SK-N-SH (cell line): ENCODE measurements around the gene RAB27B. TPM values are rescaled to one million over a fixed set of nuclear protein-coding genes. Genes with fewer than 3 reads are reported as not detected.

ENCODE experiments used
- CTCF ChIA-PET: fragments of 300-600, 350-600 bp; formaldehyde crosslinking; extraction: SDS; loops from one replicate; lab custom pipeline; 2021; lab: Yijun Ruan, JAX
- POLR2A ChIA-PET: fragments of 350-600 bp; sonication (Branson Sonifier 250); formaldehyde crosslinking; extraction: SDS; loops from one replicate; lab custom pipeline; 2020; ENCODE audit warnings: antibody characterized with exemption, inconsistent platforms; lab: Yijun Ruan, JAX
- DNase-seq: peaks from one replicate; pipeline ENCODE4 v3.0.0; 2012
- H2AFZ ChIP-seq: fragments of 200-600 bp; sonication (generic); 2 replicates; pipeline ENCODE4 v1.8.1; 2016; ENCODE audit warnings: antibody characterized with exemption, mild to moderate bottlenecking, low read depth
- H3F3A ChIP-seq: fragments of 200-600 bp; sonication (generic); replicated peaks from 2 replicates; pipeline ENCODE3; 2016; ENCODE audit warnings: antibody characterized with exemption, mild to moderate bottlenecking; ENCODE audit not compliant: insufficient read depth
- H3K27ac ChIP-seq, 2 experiments: fragments of 200-500 bp in 1 of 2; fragments of 200-600 bp in 1 of 2; sonication (Bioruptor generic) in 1 of 2; sonication (generic), shearing (Covaris generic) in 1 of 2; 2 replicates each; pipeline versions ENCODE4 v1.5.1 to v1.6.1; 2014 to 2016; ENCODE audit warnings: low read depth in 2 of 2, inconsistent platforms in 1 of 2, low read length in 1 of 2, mild to moderate bottlenecking in 1 of 2, mixed read lengths in 1 of 2
- H3K27me3 ChIP-seq: fragments of 200-600 bp; sonication (generic), shearing (Covaris generic); 2 replicates; pipeline ENCODE4 v1.6.1; 2016; ENCODE audit warnings: mixed run types; ENCODE audit not compliant: insufficient read depth
- H3K36me3 ChIP-seq, 2 experiments: fragments of 200-500 bp in 1 of 2; fragments of 200-600 bp in 1 of 2; sonication (Bioruptor generic) in 1 of 2; sonication (generic) in 1 of 2; replicated peaks in 1 of 2; 2 replicates each; pipeline versions ENCODE3 to v1.5.1; 2014 to 2016; ENCODE audit warnings: low read length in 1 of 2, mild to moderate bottlenecking in 1 of 2; ENCODE audit not compliant: insufficient read depth in 2 of 2, control insufficient read depth in 1 of 2
- H3K4me1 ChIP-seq, 2 experiments: fragments of 200-500 bp in 1 of 2; fragments of 200-600 bp in 1 of 2; sonication (Bioruptor generic) in 1 of 2; sonication (generic), shearing (Covaris generic) in 1 of 2; 2 replicates each; pipeline versions ENCODE4 v1.5.1 to v1.6.1; 2014 to 2016; ENCODE audit warnings: low read depth in 1 of 2, low read length in 1 of 2, mixed run types in 1 of 2; ENCODE audit not compliant: insufficient read depth in 2 of 2, control insufficient read depth in 1 of 2
- H3K4me2 ChIP-seq: fragments of 200-600 bp; sonication (generic), shearing (Covaris generic); 2 replicates; pipeline ENCODE4 v1.6.1; 2017; ENCODE audit warnings: mixed run types
- H3K4me3 ChIP-seq, 2 experiments: fragments of 200-500 bp in 1 of 2; fragments of 200-600 bp in 1 of 2; sonication (Bioruptor generic) in 1 of 2; sonication (generic), shearing (Covaris generic) in 1 of 2; 2 replicates each; pipeline versions ENCODE4 v1.5.1 to v1.8.1; 2014 to 2016; ENCODE audit warnings: low read depth in 2 of 2, inconsistent platforms in 1 of 2, low read length in 1 of 2, mild to moderate bottlenecking in 1 of 2, mixed read lengths in 1 of 2, moderate library complexity in 1 of 2
- H3K79me2 ChIP-seq: fragments of 200-600 bp; sonication (generic); 2 replicates; pipeline ENCODE4 v1.8.1; 2017; ENCODE audit warnings: mild to moderate bottlenecking; ENCODE audit not compliant: insufficient read depth
- H3K9ac ChIP-seq: fragments of 200-600 bp; sonication (generic); 2 replicates; pipeline ENCODE4 v1.6.1; 2017; ENCODE audit warnings: mixed run types
- H3K9me2 ChIP-seq: fragments of 200-600 bp; sonication (generic); 2 replicates; pipeline ENCODE4 v1.6.1; 2017; ENCODE audit warnings: mixed run types
- H3K9me3 ChIP-seq: fragments of 200-600 bp; sonication (generic); 2 replicates; pipeline ENCODE4 v1.6.1; 2017; ENCODE audit warnings: mixed run types, mild to moderate bottlenecking, moderate library complexity
- H4K20me1 ChIP-seq: fragments of 200-600 bp; sonication (generic); 2 replicates; pipeline ENCODE4 v1.6.1; 2017; ENCODE audit warnings: mild to moderate bottlenecking, mixed run types; ENCODE audit not compliant: insufficient read depth
- EZH2phosphoT487 ChIP-seq: fragments of 200-600 bp; sonication (generic); IDR thresholded peaks from 2 replicates; pipeline ENCODE4 v1.6.1; 2017; ENCODE audit warnings: low read depth, mixed run types, mild to moderate bottlenecking, antibody characterized with exemption, moderate library complexity, borderline replicate concordance
- FOXJ3 ChIP-seq: sonication (generic); formaldehyde crosslinking; IDR thresholded peaks from 2 replicates; pipeline ENCODE4 v1.5.1; 2020; ENCODE audit warnings: mild to moderate bottlenecking, missing genetic modification reagents
- FOXM1 ChIP-seq: IDR thresholded peaks from 2 replicates; pipeline ENCODE4 v1.4.0; 2012; ENCODE audit warnings: low read depth, mild to moderate bottlenecking
- POLR2AphosphoS5 ChIP-seq: IDR thresholded peaks from 2 replicates; pipeline ENCODE4 v1.6.1; 2012; ENCODE audit warnings: low read depth, low read length
- RAD21 ChIP-seq: IDR thresholded peaks from 2 replicates; pipeline ENCODE4 v1.6.1; 2012; ENCODE audit warnings: mild to moderate bottlenecking, low read length
- RFX5 ChIP-seq: IDR thresholded peaks from 2 replicates; pipeline ENCODE4 v1.6.1; 2012; ENCODE audit warnings: mild to moderate bottlenecking, improper control_type of control experiment, low read length
- RXRA ChIP-seq: IDR thresholded peaks from 2 replicates; pipeline ENCODE4 v1.4.0; 2012; ENCODE audit warnings: low read depth, mild to moderate bottlenecking, borderline replicate concordance
- SIN3A ChIP-seq: IDR thresholded peaks from 2 replicates; pipeline ENCODE4 v1.6.1; 2012; ENCODE audit warnings: low read depth, mild to moderate bottlenecking, low read length, moderate library complexity, borderline replicate concordance
- SMC3 ChIP-seq: IDR thresholded peaks from 2 replicates; pipeline ENCODE4 v1.6.1; 2012; ENCODE audit warnings: low read depth, low read length, improper control_type of control experiment
- TAF1 ChIP-seq: IDR thresholded peaks from 2 replicates; pipeline ENCODE4 v1.6.1; 2012; ENCODE audit warnings: low read depth, mild to moderate bottlenecking, low read length, moderate library complexity, borderline replicate concordance
- WGBS: methylation state at CpG from one replicate; pipeline ENCODE4 v1.1.6; 2017; ENCODE audit warnings: low lambda C conversion rate; 5-methylcytosine and 5-hydroxymethylcytosine counted together
- polyA plus RNA-seq, 3 experiments: library from polyadenylated mRNA; depleted of rRNA; stranded (reverse); fragments of >200 nt; gene quantifications; 2 replicates each; pipeline ENCODE4 v1.2.3, GENCODE V29; 2012
- TF ChIP-seq, protein P1 (sequence below): IDR thresholded peaks from 2 replicates; pipeline ENCODE4 v1.6.1; 2012; ENCODE audit warnings: mild to moderate bottlenecking, low read depth, low read length, moderate library complexity
- TF ChIP-seq, protein P2 (sequence below): IDR thresholded peaks from 2 replicates; pipeline ENCODE4; 2012
- TF ChIP-seq, protein P3 (sequence below): fragments of 150-350 bp; IDR thresholded peaks from 2 replicates; pipeline ENCODE4 v1.6.1; 2016; ENCODE audit warnings: mild to moderate bottlenecking, low read depth, low read length
- TF ChIP-seq, protein P4 (sequence below): fragments of 150-350 bp; IDR thresholded peaks from 2 replicates; pipeline ENCODE4 v1.6.1; 2017; ENCODE audit warnings: antibody characterized with exemption, low read length, low read depth, borderline replicate concordance

RAB27B gene
- polyA plus RNA-seq, 1 of the 3 experiments (the other 2 are of a cell fraction), result 0.56 TPM

DNA sequence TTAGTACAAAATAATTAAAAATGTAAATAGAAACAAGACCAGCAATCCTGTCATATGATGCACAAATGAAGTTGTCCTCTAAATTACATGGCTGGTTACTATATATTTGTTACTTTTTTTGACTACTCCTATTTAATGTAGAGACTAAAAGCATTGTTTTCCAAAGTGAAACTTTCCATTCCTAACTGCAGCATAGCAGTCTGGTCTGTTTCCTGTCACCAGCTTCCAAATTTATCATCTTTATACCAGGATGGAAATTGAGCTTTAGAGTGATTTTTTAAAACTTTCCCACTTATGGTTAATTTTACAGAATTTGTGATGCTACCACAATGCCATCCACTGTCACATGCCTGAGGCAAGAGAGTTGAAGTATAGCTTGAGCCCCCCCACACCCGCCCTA is 33.5 kb upstream of the RAB27B start (continued):
- TF ChIP-seq, protein P1, sequence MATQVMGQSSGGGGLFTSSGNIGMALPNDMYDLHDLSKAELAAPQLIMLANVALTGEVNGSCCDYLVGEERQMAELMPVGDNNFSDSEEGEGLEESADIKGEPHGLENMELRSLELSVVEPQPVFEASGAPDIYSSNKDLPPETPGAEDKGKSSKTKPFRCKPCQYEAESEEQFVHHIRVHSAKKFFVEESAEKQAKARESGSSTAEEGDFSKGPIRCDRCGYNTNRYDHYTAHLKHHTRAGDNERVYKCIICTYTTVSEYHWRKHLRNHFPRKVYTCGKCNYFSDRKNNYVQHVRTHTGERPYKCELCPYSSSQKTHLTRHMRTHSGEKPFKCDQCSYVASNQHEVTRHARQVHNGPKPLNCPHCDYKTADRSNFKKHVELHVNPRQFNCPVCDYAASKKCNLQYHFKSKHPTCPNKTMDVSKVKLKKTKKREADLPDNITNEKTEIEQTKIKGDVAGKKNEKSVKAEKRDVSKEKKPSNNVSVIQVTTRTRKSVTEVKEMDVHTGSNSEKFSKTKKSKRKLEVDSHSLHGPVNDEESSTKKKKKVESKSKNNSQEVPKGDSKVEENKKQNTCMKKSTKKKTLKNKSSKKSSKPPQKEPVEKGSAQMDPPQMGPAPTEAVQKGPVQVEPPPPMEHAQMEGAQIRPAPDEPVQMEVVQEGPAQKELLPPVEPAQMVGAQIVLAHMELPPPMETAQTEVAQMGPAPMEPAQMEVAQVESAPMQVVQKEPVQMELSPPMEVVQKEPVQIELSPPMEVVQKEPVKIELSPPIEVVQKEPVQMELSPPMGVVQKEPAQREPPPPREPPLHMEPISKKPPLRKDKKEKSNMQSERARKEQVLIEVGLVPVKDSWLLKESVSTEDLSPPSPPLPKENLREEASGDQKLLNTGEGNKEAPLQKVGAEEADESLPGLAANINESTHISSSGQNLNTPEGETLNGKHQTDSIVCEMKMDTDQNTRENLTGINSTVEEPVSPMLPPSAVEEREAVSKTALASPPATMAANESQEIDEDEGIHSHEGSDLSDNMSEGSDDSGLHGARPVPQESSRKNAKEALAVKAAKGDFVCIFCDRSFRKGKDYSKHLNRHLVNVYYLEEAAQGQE, result no peak
- TF ChIP-seq, all 33 proteins: peak for 3

DNA sequence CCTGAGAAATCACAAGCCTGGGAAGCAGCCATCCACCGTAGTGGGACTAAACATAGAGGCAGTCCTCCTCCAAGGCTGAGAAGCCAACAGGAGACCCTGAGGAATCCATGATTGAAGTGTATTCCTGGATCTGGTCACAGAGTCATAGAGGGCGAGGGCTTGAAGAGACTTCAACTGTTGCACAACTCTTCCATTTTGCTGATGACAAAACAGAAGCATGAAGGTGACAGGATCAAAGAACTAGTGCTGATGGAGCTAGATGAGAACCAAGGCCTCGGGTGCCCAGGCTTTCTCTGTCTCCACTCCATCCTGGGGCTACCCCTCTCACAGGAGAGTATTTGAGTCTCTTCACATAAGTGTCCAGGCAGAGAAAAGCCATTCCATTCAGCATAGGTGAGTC is 30.1 kb upstream of the RAB27B start:
- H3K9me2 ChIP-seq, result no peaks in the 10 kb centered on the region
- CTCF ChIA-PET, result no interaction called here
- no peaks in the 10 kb centered on the region for H3K9me3 ChIP-seq
- H3K9ac ChIP-seq, result no peak overlapping the region
- no peaks in the 10 kb centered on the region for H3K36me3 ChIP-seq
- 82% methylated on average over 2 of the region's 3 CpGs for WGBS
- no peak overlapping the region for H2AFZ ChIP-seq
- no peaks in the 10 kb centered on the region for H4K20me1 ChIP-seq
- no peaks in the 10 kb centered on the region for H3F3A ChIP-seq
- TF ChIP-seq FOXJ3, result no peak
- TF ChIP-seq, protein P2, sequence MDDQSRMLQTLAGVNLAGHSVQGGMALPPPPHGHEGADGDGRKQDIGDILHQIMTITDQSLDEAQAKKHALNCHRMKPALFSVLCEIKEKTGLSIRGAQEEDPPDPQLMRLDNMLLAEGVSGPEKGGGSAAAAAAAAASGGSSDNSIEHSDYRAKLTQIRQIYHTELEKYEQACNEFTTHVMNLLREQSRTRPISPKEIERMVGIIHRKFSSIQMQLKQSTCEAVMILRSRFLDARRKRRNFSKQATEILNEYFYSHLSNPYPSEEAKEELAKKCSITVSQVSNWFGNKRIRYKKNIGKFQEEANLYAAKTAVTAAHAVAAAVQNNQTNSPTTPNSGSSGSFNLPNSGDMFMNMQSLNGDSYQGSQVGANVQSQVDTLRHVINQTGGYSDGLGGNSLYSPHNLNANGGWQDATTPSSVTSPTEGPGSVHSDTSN, result no peak
- no peak for TF ChIP-seq FOXM1
- TF ChIP-seq, protein P3, sequence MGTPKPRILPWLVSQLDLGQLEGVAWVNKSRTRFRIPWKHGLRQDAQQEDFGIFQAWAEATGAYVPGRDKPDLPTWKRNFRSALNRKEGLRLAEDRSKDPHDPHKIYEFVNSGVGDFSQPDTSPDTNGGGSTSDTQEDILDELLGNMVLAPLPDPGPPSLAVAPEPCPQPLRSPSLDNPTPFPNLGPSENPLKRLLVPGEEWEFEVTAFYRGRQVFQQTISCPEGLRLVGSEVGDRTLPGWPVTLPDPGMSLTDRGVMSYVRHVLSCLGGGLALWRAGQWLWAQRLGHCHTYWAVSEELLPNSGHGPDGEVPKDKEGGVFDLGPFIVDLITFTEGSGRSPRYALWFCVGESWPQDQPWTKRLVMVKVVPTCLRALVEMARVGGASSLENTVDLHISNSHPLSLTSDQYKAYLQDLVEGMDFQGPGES, result no peak
- TF ChIP-seq, protein P4, sequence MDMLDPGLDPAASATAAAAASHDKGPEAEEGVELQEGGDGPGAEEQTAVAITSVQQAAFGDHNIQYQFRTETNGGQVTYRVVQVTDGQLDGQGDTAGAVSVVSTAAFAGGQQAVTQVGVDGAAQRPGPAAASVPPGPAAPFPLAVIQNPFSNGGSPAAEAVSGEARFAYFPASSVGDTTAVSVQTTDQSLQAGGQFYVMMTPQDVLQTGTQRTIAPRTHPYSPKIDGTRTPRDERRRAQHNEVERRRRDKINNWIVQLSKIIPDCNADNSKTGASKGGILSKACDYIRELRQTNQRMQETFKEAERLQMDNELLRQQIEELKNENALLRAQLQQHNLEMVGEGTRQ, result no peak
- H3K4me2 ChIP-seq, result no peak overlapping the region
- no peak overlapping the region for H3K4me3 ChIP-seq
- peaks cover 4 to 10% of the 10 kb centered on the region in 2 experiments; a peak in 3 of 4 replicates for H3K4me1 ChIP-seq
- no peaks in the 10 kb centered on the region for H3K27me3 ChIP-seq
- no peaks in the 10 kb centered on the region for H3K79me2 ChIP-seq
- no peak for DNase-seq
- H3K27ac ChIP-seq, result no peak overlapping the region
- POLR2A ChIA-PET, result no interaction called here

DNA sequence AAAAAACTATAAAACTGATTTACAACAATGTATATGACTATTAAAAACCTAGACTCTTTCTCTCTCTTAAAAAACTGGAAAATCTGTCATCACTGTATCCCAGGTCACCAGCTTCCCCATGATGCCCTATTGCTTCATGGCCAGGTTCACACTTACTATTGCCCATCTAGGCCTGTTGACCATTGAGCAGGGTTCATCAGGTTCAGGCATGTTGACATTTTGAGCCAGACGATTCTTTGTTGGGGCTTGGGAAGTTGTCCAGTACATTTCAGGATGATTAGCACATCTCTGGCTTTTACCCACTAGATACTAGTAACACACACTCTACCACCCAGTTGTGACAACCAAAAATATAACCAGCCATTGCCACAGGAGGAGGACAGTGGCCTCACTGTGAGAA is 26.9 kb upstream of the RAB27B start:
- Histone ChIP-seq H3K9me3 (no peaks in the 10 kb centered on the region), H3K79me2 (no peaks in the 10 kb centered on the region), H3F3A (peaks cover 14% of the 10 kb centered on the region), H3K9me2 (no peaks in the 10 kb centered on the region), H3K9ac (no peak overlapping the region), H3K27ac (no peak overlapping the region), H3K4me1 (peaks cover 2 to 7% of the 10 kb centered on the region in 2 experiments), H2AFZ (no peak overlapping the region), H4K20me1 (no peaks in the 10 kb centered on the region), H3K36me3 (no peaks in the 10 kb centered on the region), H3K4me2 (no peak overlapping the region), H3K27me3 (no peaks in the 10 kb centered on the region), H3K4me3 (no peak overlapping the region)
- no peak for DNase-seq
- ChIA-PET POLR2A (no interaction called here), CTCF (interaction anchor here (1.2 kb wide), 1 partner anchor 14 kb away, joined by 3 read pairs; no protein-coding TSS in a partner anchor)
- WGBS, result 100% methylated on average over 1 of the region's 1 CpG
- TF ChIP-seq POLR2AphosphoS5, result no peak
- TF ChIP-seq RXRA, result no peak
- no peak for TF ChIP-seq TAF1
- no peak for TF ChIP-seq RFX5
- TF ChIP-seq, protein P1, result no peak
- TF ChIP-seq SIN3A, result no peak
- no peak for TF ChIP-seq RAD21
- no peak for TF ChIP-seq EZH2phosphoT487
- no peak for TF ChIP-seq FOXM1
- TF ChIP-seq SMC3, result no peak
